OCI-LY3 (cell line): ENCODE measurements around the gene NAB1.

Experiments
- H2AFZ ChIP-seq: fragments of 200-600, 300-600 bp; shearing (Covaris generic); 2 replicates; pipeline ENCODE4 v1.6.0; 2014; ENCODE audit warnings: antibody characterized with exemption, low read depth, low read length
- H3K27ac ChIP-seq: fragments of 200-600, 300-600 bp; sonication (generic); 2 replicates; pipeline ENCODE4 v1.5.1; 2014; ENCODE audit warnings: mild to moderate bottlenecking, low read length, moderate library complexity, mixed read lengths
- H3K27me3 ChIP-seq: fragments of 200-600, 300-600 bp; sonication (generic); 2 replicates; pipeline ENCODE4 v1.6.1; 2014; ENCODE audit warnings: low read depth, low read length, mixed read lengths
- H3K36me3 ChIP-seq: fragments of 200-600, 300-600 bp; sonication (generic); replicated peaks from 2 replicates; pipeline ENCODE3; 2014; ENCODE audit warnings: low read depth, low read length, mixed read lengths
- H3K4me1 ChIP-seq: fragments of 300-600, 200-600 bp; sonication (generic); 2 replicates; pipeline ENCODE4 v1.6.1; 2014; ENCODE audit warnings: low read length, mixed read lengths
- H3K4me2 ChIP-seq: fragments of 200-600, 300-600 bp; sonication (generic); 2 replicates; pipeline ENCODE4 v1.6.1; 2014; ENCODE audit warnings: low read length, mixed read lengths
- H3K4me3 ChIP-seq: fragments of 300-600, 200-600 bp; sonication (generic); 2 replicates; pipeline ENCODE4 v1.5.1; 2014; ENCODE audit warnings: antibody characterized with exemption, mild to moderate bottlenecking, low read length, moderate library complexity
- H3K79me2 ChIP-seq: fragments of 300-600, 200-600 bp; shearing (Covaris generic); 2 replicates; pipeline ENCODE4 v1.6.1; 2014; ENCODE audit warnings: mild to moderate bottlenecking, low read length, mixed read lengths
- H3K9ac ChIP-seq: fragments of 300-600, 200-600 bp; shearing (Covaris generic); 2 replicates; pipeline ENCODE4 v1.6.0; 2014; ENCODE audit warnings: mild to moderate bottlenecking, low read length, moderate library complexity
- H3K9me3 ChIP-seq: fragments of 200-600, 300-600 bp; shearing (Covaris generic); 2 replicates; pipeline ENCODE4 v1.6.1; 2014; ENCODE audit warnings: low read length, mixed read lengths; ENCODE audit not compliant: insufficient read depth
- H4K20me1 ChIP-seq: fragments of 200-600, 300-600 bp; sonication (generic); 2 replicates; pipeline ENCODE4 v1.6.1; 2016; ENCODE audit warnings: low read length, mixed read lengths; ENCODE audit not compliant: insufficient read depth
- CTCF ChIP-seq: fragments of 200-600, 300-600 bp; sonication (generic); IDR thresholded peaks from 2 replicates; pipeline ENCODE4 v1.5.1; 2014; ENCODE audit warnings: antibody characterized with exemption, low read length, low read depth
- EZH2phosphoT487 ChIP-seq: fragments of 200-600 bp; shearing (Covaris generic); IDR thresholded peaks from 2 replicates; pipeline ENCODE4 v1.6.1; 2018; ENCODE audit warnings: antibody characterized with exemption, mixed run types, low read depth

The NAB1 gene

GRCh38 chr2:190716176-190716807, 67.4 kb downstream of the NAB1 start:
- H3K4me2 ChIP-seq: no peak overlapping the region
- no peak overlapping the region for H3K4me3 ChIP-seq
- peaks cover 22% of the 10 kb centered on the region for H3K27me3 ChIP-seq
- no peaks in the 10 kb centered on the region for H3K79me2 ChIP-seq
- peaks cover 41% of the 10 kb centered on the region for H3K4me1 ChIP-seq
- no peaks in the 10 kb centered on the region for H3K36me3 ChIP-seq
- TF ChIP-seq CTCF (no peak), EZH2phosphoT487 (no peak)
- H3K9ac ChIP-seq: no peak overlapping the region
- no peaks in the 10 kb centered on the region for H4K20me1 ChIP-seq
- H3K9me3 ChIP-seq: no peaks in the 10 kb centered on the region
- no peak overlapping the region for H2AFZ ChIP-seq
- no peak overlapping the region for H3K27ac ChIP-seq

- peaks cover 22% of the 10 kb centered on the region for H3K27me3 ChIP-seq
- peak overlapping the region; percentile 87 for H3K4me2 ChIP-seq
- H3K4me3 ChIP-seq: no peak overlapping the region
- H3K4me1 ChIP-seq: peaks cover 51% of the 10 kb centered on the region
- H3K9ac ChIP-seq: no peak overlapping the region
- H3K9me3 ChIP-seq: no peaks in the 10 kb centered on the region
- no peak overlapping the region for H2AFZ ChIP-seq
- H3K36me3 ChIP-seq: no peaks in the 10 kb centered on the region
- H4K20me1 ChIP-seq: no peaks in the 10 kb centered on the region
- H3K79me2 ChIP-seq: no peaks in the 10 kb centered on the region
- no peak for TF ChIP-seq CTCF
- TF ChIP-seq EZH2phosphoT487: no peak
- H3K27ac ChIP-seq: no peak overlapping the region
Measured at GRCh38 chr2:190717306-190717705, 68.4 kb downstream of the NAB1 start.

- no peak for TF ChIP-seq CTCF
- no peak for TF ChIP-seq EZH2phosphoT487
- no peaks in the 10 kb centered on the region for H4K20me1 ChIP-seq
- peak overlapping the region; percentile 87 for H3K4me2 ChIP-seq
- peak overlapping the region; percentile 74 for H3K4me3 ChIP-seq
- peaks cover 23% of the 10 kb centered on the region for H3K27me3 ChIP-seq
- no peaks in the 10 kb centered on the region for H3K79me2 ChIP-seq
- peak overlapping the region; percentile 14; the same call in 1 of the 2 replicates for H3K27ac ChIP-seq
- H3K9ac ChIP-seq: peak overlapping the region; percentile 50; the same call in 1 of the 2 replicates
- no peaks in the 10 kb centered on the region for H3K36me3 ChIP-seq
- H2AFZ ChIP-seq: peak overlapping the region; percentile 16; the same call in 1 of the 2 replicates
- peaks cover 57% of the 10 kb centered on the region for H3K4me1 ChIP-seq
- no peaks in the 10 kb centered on the region for H3K9me3 ChIP-seq
Measured at GRCh38 chr2:190717764-190718651, 69.1 kb downstream of the NAB1 start.
